Vagina (tissue), 2 donors: ENCODE measurements around the gene GAB3.

Experiments used
- CTCF ChIP-seq, 3 experiments: fragments of 450-650 bp in 2 of 3; fragments of 200-600 bp in 1 of 3; sonication (generic) in 1 of 3; IDR thresholded peaks; one replicate each; pipeline ENCODE4 v1.5.1; 2017 to 2019; ENCODE audit warnings: antibody characterized with exemption in 3 of 3, mild to moderate bottlenecking in 2 of 3, moderate library complexity in 2 of 3
- POLR2A ChIP-seq, 2 donors: fragments of 450-650 bp; IDR thresholded peaks; one replicate each; pipeline ENCODE4 v1.6.1; 2017; ENCODE audit warnings: antibody characterized with exemption in 2 of 2, mild to moderate bottlenecking in 2 of 2, moderate library complexity in 2 of 2

GRCh38 chrX:154711264-154711663 lies 39.6 kb downstream of the GAB3 start:
- no peak for TF ChIP-seq CTCF (IDR thresholded peaks at IDR 0.05)
- no peak for TF ChIP-seq POLR2A (IDR thresholded peaks at IDR 0.05)
